Gastroesophageal sphincter (tissue), 4 donors: Measurements from ENCODE around the gene PXT1. TPM values are rescaled to one million over a fixed set of nuclear protein-coding genes. Genes with fewer than 3 reads are reported as not detected.
"Not testable (repeated sequence)": the region's sequence is repeated elsewhere in the genome, so short reads cannot be mapped to it uniquely, and the experiment has no call there.

ENCODE experiments used
- ATAC-seq: fragments of 150-250 bp; one replicate; pipeline ENCODE4 v1.9.1; 2016; ENCODE audit warnings: mild to moderate bottlenecking, moderate library complexity
- H3K27ac ChIP-seq, 4 donors: fragments of 200-600 bp; sonication (generic) in 3 of 4; 1 replicate in 3 of 4; 2 replicates in 1 of 4; pipeline ENCODE4 v1.5.1; 2016 to 2019
- H3K27me3 ChIP-seq: fragments of 200-600 bp; sonication (generic); one replicate; pipeline ENCODE4 v1.5.1; 2019
- H3K36me3 ChIP-seq, 2 donors: fragments of 200-600 bp; sonication (generic); one replicate each; pipeline ENCODE4 v1.5.1; 2019; ENCODE audit warnings: control low read depth in 1 of 2
- H3K4me1 ChIP-seq, 3 donors: fragments of 200-600 bp; sonication (generic); 1 replicate in 2 of 3; 2 replicates in 1 of 3; pipeline ENCODE4 v1.5.1; 2016 to 2019; ENCODE audit warnings: control low read depth in 2 of 3
- H3K4me3 ChIP-seq, 2 donors: fragments of 200-600 bp; sonication (generic); one replicate each; pipeline ENCODE4 v1.5.1; 2019; ENCODE audit warnings: mild to moderate bottlenecking in 1 of 2, moderate library complexity in 1 of 2
- H3K9me3 ChIP-seq, 3 donors: fragments of 200-600 bp; sonication (generic); one replicate each; pipeline ENCODE4 v1.5.1; 2017 to 2019; ENCODE audit warnings: control low read depth in 2 of 3
- CTCF ChIP-seq, 4 experiments: fragments of 200-600 bp in 2 of 4; fragments of 450-650 bp in 2 of 4; sonication (generic) in 1 of 4; IDR thresholded peaks; one replicate each; pipeline ENCODE4 v1.5.1; 2017 to 2019; ENCODE audit warnings: antibody characterized with exemption in 4 of 4, mild to moderate bottlenecking in 2 of 4, moderate library complexity in 2 of 4
- EP300 ChIP-seq: sonication (generic); formaldehyde crosslinking; IDR thresholded peaks from one replicate; pipeline ENCODE4 v1.6.1; 2017; ENCODE audit warnings: antibody characterized with exemption, mild to moderate bottlenecking
- POLR2A ChIP-seq, 2 donors: fragments of 450-650 bp; IDR thresholded peaks; one replicate each; pipeline ENCODE4 v1.6.1; 2017; ENCODE audit warnings: antibody characterized with exemption in 2 of 2, mild to moderate bottlenecking in 2 of 2, moderate library complexity in 1 of 2
- POLR2AphosphoS5 ChIP-seq: sonication (generic); formaldehyde crosslinking; IDR thresholded peaks from one replicate; pipeline ENCODE4 v1.6.1; 2017; ENCODE audit warnings: antibody characterized with exemption
- WGBS, 2 donors: methylation state at CpG; one replicate each; pipeline ENCODE4 v1.1.5; 2018; ENCODE audit warnings: low coverage in 1 of 2; 5-methylcytosine and 5-hydroxymethylcytosine counted together
- total RNA-seq, 4 donors: library from RNA; depleted of rRNA; stranded (reverse); fragments of >200 nt; gene quantifications; one replicate each; pipeline ENCODE4 v1.1.0, GENCODE V29; 2016

The PXT1 gene
- total RNA-seq, 4 donors from 2014 or later = 2.0 TPM; not detected in 3

GRCh38 chr6:36418558-36418957 is 24.1 kb downstream of the PXT1 start:
- TF ChIP-seq POLR2A (IDR thresholded peaks at IDR 0.05) (no peak), CTCF (IDR thresholded peaks at IDR 0.05) (no peak), POLR2AphosphoS5 (no peak), EP300 (no peak)
- H3K9me3 ChIP-seq = peaks cover 0 to under 1% (median 0%) of the 10 kb centered on the region in 3 donors
- peaks cover 0 to 11% (median 0%) of the 10 kb centered on the region in 3 donors for H3K4me1 ChIP-seq
- no peak for ATAC-seq
- WGBS, 2 donors = 79 to 90% methylated on average over 2 to 3 of the region's 3 CpGs
- H3K27me3 ChIP-seq = no peaks in the 10 kb centered on the region
- no peak overlapping the region for H3K27ac ChIP-seq
- no peaks in the 10 kb centered on the region for H3K36me3 ChIP-seq
- no peak overlapping the region for H3K4me3 ChIP-seq

GRCh38 chr6:36414481-36414880 is 28.2 kb downstream of the PXT1 start:
- no peak for ATAC-seq
- 27 to 50% methylated on average over 1 of the region's 1 CpG for WGBS, 2 donors
- no peaks in the 10 kb centered on the region for H3K27me3 ChIP-seq
- TF ChIP-seq POLR2A (IDR thresholded peaks at IDR 0.05) (no peak), EP300 (no peak), POLR2AphosphoS5 (no peak), CTCF (IDR thresholded peaks at IDR 0.05) (no peak)
- peaks cover 0 to 7% (median 0%) of the 10 kb centered on the region in 3 donors for H3K9me3 ChIP-seq
- H3K27ac ChIP-seq = no peak overlapping the region
- H3K4me3 ChIP-seq = no peak overlapping the region
- no peaks in the 10 kb centered on the region for H3K4me1 ChIP-seq
- no peaks in the 10 kb centered on the region for H3K36me3 ChIP-seq

- peaks cover 0 to 7% (median 0%) of the 10 kb centered on the region in 3 donors for H3K9me3 ChIP-seq
- no peaks in the 10 kb centered on the region for H3K27me3 ChIP-seq
- no peak overlapping the region for H3K27ac ChIP-seq
- no peak for TF ChIP-seq EP300
- TF ChIP-seq CTCF (IDR thresholded peaks at IDR 0.05) = no peak
- no peak for TF ChIP-seq POLR2AphosphoS5
- TF ChIP-seq POLR2A (IDR thresholded peaks at IDR 0.05) = no peak
- no peaks in the 10 kb centered on the region for H3K4me1 ChIP-seq
- H3K36me3 ChIP-seq = no peaks in the 10 kb centered on the region
- H3K4me3 ChIP-seq = no peak overlapping the region
- WGBS, 2 donors = 72 to 83% methylated on average over 4 of the region's 4 CpGs
- no peak for ATAC-seq
These were observed 28.9 kb downstream of the PXT1 start for GRCh38 chr6:36413489-36414480.

- H3K27me3 ChIP-seq, H3K4me1 ChIP-seq, H3K27ac ChIP-seq, H3K9me3 ChIP-seq, H3K36me3 ChIP-seq, H3K4me3 ChIP-seq, ATAC-seq: not testable (repeated sequence)
- WGBS, 2 donors = 61 to 66% methylated on average over 3 to 5 of the region's 5 CpGs
These were observed 32.9 kb downstream of the PXT1 start for GRCh38 chr6:36409718-36410117.

- Histone ChIP-seq H3K27ac (no peak overlapping the region), H3K36me3 (no peaks in the 10 kb centered on the region), H3K4me1 (no peaks in the 10 kb centered on the region), H3K4me3 (no peak overlapping the region), H3K9me3 (no peaks in the 10 kb centered on the region), H3K27me3 (no peaks in the 10 kb centered on the region)
- 75 to 90% methylated on average over 4 of the region's 4 CpGs for WGBS, 2 donors
- no peak for ATAC-seq
- no peak for TF ChIP-seq EP300
- no peak for TF ChIP-seq POLR2A (IDR thresholded peaks at IDR 0.05)
- no peak for TF ChIP-seq POLR2AphosphoS5
- TF ChIP-seq CTCF (IDR thresholded peaks at IDR 0.05) = no peak
These were observed 38.5 kb downstream of the PXT1 start for GRCh38 chr6:36404164-36404563.
